PC-3 (cell line): ENCODE results near the gene GLI1. TPM values are rescaled to one million over a fixed set of nuclear protein-coding genes. Genes with fewer than 3 reads are reported as not detected.
"Not testable (repeated sequence)": the region's sequence is repeated elsewhere in the genome, so short reads cannot be mapped to it uniquely, and the experiment has no call there.

Experiments
- ATAC-seq: fragments of 200-7000 bp; cut with Tn5 transposase; 2 replicates; pipeline ENCODE4 v1.9.1; 2020; ENCODE audit warnings: mild to moderate bottlenecking, moderate library complexity
- BruUV-seq: library from RNA; stranded (reverse); fragments of 400-500 nt; replicated peaks from 2 replicates; lab custom pipeline; 2021; lab: Mats Ljungman, UMichigan
- CTCF ChIA-PET: fragments of 300-600 bp; sonication (Branson Sonifier 250); formaldehyde crosslinking; loops from one replicate; lab custom pipeline; 2022; ENCODE audit warnings: antibody characterized with exemption; lab: Charles Lee
- POLR2A ChIA-PET: fragments of 300-600 bp; sonication (Branson Sonifier 250); formaldehyde crosslinking; loops from one replicate; lab custom pipeline; 2022; ENCODE audit warnings: antibody characterized with exemption; ENCODE audit not compliant: unreplicated experiment; lab: Charles Lee
- DNase-seq: peaks from one replicate; pipeline ENCODE4 v3.0.0-alpha.2; 2015
- H2AFZ ChIP-seq: fragments of 300-600 bp; sonication (generic); 2 replicates; pipeline ENCODE4 v1.6.0; 2016; ENCODE audit warnings: antibody characterized with exemption, low read length
- H3F3A ChIP-seq: fragments of 300-600 bp; sonication (generic); one replicate; pipeline ENCODE4 v1.6.0; 2017; ENCODE audit warnings: antibody characterized with exemption, low read length, control low read depth, mild to moderate bottlenecking; ENCODE audit not compliant: unreplicated experiment
- H3K27ac ChIP-seq: fragments of 300-600 bp; sonication (generic); 2 replicates; pipeline ENCODE4 v1.5.1; 2016; ENCODE audit warnings: mild to moderate bottlenecking, low read length
- H3K27me3 ChIP-seq: fragments of 300-600 bp; sonication (generic); 2 replicates; pipeline ENCODE4 v1.6.1; 2016; ENCODE audit warnings: low read length, mixed read lengths
- H3K36me3 ChIP-seq: fragments of 300-600 bp; sonication (generic); 2 replicates; pipeline ENCODE4 v1.6.1; 2016; ENCODE audit warnings: low read depth, mixed run types, low read length, mixed read lengths
- H3K4me1 ChIP-seq: fragments of 300-600 bp; sonication (generic); 2 replicates; pipeline ENCODE4 v1.5.1; 2016; ENCODE audit warnings: low read length; ENCODE audit not compliant: insufficient read depth
- H3K4me2 ChIP-seq: fragments of 300-600 bp; sonication (generic); 2 replicates; pipeline ENCODE4 v1.6.0; 2016; ENCODE audit warnings: low read length
- H3K4me3 ChIP-seq: fragments of 300-600 bp; sonication (generic); 2 replicates; pipeline ENCODE4 v1.5.1; 2016; ENCODE audit warnings: mild to moderate bottlenecking, low read length, mixed read lengths
- H3K79me2 ChIP-seq: fragments of 300-600 bp; sonication (generic); 2 replicates; pipeline ENCODE4 v1.6.1; 2017; ENCODE audit warnings: low read length, mixed read lengths
- H3K9ac ChIP-seq: fragments of 300-600 bp; sonication (generic); 2 replicates; pipeline ENCODE4 v1.6.0; 2016; ENCODE audit warnings: mild to moderate bottlenecking, low read length
- H3K9me2 ChIP-seq: fragments of 300-600 bp; sonication (generic); replicated peaks from 2 replicates; pipeline ENCODE4 v1.6.1; 2016; ENCODE audit warnings: mixed run types, low read length, mixed read lengths
- H3K9me3 ChIP-seq: fragments of 300-600 bp; sonication (generic); 2 replicates; pipeline ENCODE4 v1.6.1; 2016; ENCODE audit warnings: low read length, mixed read lengths
- H4K20me1 ChIP-seq: fragments of 300-600 bp; sonication (generic); 2 replicates; pipeline ENCODE4 v1.6.1; 2016; ENCODE audit warnings: low read length, mixed read lengths
- EZH2 ChIP-seq: fragments of 300-600 bp; sonication (generic); IDR thresholded peaks from one replicate; pipeline ENCODE4 v1.6.1; 2017; ENCODE audit warnings: antibody characterized with exemption, mild to moderate bottlenecking, low read length; ENCODE audit not compliant: unreplicated experiment
- EZH2phosphoT487 ChIP-seq: fragments of 300-600 bp; sonication (generic); IDR thresholded peaks from 2 replicates; pipeline ENCODE4 v1.6.1; 2018; ENCODE audit warnings: mild to moderate bottlenecking, antibody characterized with exemption, low read length, borderline replicate concordance
- intact Hi-C: fragments of 100-400 bp; cut with micrococcal nuclease; formaldehyde crosslinking; loops from 2 replicates; pipeline ENCODE4 v1.9.0; 2023
- total RNA-seq: library from RNA; depleted of rRNA; stranded (reverse); fragments of >200 nt; gene quantifications from 2 replicates; pipeline ENCODE4 v1.2.3, GENCODE V29; 2014
- TF ChIP-seq, protein P1 (sequence below): fragments of 300-600 bp; sonication (generic); conservative IDR thresholded peaks from 2 replicates; pipeline ENCODE4 v1.5.1; 2017; ENCODE audit warnings: antibody characterized with exemption, low read depth, mild to moderate bottlenecking, low read length

GLI1 gene
- total RNA-seq, 1 experiment from 2014 or later = 3.0 TPM

DNA sequence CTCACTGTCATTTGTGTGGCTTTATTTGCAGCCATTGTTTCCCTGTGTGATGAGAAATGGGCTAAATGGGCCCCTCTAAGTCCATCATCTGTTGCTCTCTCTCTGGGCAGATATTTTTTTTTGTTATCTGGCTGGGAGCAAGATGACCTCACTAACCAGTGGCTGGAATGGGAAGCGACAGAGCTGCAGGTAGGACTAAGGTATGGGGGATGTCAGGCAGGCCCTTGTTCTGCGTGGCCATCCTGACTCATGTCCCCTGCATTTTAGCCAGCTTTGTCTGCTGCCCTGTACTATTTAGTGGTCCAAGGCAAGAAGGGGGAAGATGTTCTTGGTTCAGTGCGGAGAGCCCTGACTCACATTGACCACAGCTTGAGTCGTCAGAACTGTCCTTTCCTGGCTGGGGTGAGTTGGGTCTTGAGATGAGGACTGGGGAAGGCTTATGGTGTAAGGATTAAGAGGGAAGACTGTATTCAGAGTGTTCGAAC is 29.6 kb downstream of the GLI1 start:
- intact Hi-C loops = no loop called here
- no peak for ATAC-seq
- H3K4me1 ChIP-seq = peaks cover 10% of the 10 kb centered on the region
- H3K36me3 ChIP-seq = peaks cover 30% of the 10 kb centered on the region
- no peaks in the 10 kb centered on the region for H4K20me1 ChIP-seq
- no peak for DNase-seq
- no peak overlapping the region for H3K27ac ChIP-seq
- no peaks in the 10 kb centered on the region for H3K27me3 ChIP-seq
- no peaks in the 10 kb centered on the region for H3K9me3 ChIP-seq
- peaks cover 24% of the 10 kb centered on the region for H3K79me2 ChIP-seq
- ChIA-PET CTCF (no interaction called here), POLR2A (no interaction called here)
- H3F3A ChIP-seq = no peaks in the 10 kb centered on the region
- peak overlapping the region; percentile 91 for H3K4me3 ChIP-seq
- H3K4me2 ChIP-seq = peak overlapping the region; percentile 93
- no peaks in the 10 kb centered on the region for H3K9me2 ChIP-seq
- TF ChIP-seq EZH2phosphoT487 (no peak), EZH2 (no peak)
- TF ChIP-seq, protein P1, sequence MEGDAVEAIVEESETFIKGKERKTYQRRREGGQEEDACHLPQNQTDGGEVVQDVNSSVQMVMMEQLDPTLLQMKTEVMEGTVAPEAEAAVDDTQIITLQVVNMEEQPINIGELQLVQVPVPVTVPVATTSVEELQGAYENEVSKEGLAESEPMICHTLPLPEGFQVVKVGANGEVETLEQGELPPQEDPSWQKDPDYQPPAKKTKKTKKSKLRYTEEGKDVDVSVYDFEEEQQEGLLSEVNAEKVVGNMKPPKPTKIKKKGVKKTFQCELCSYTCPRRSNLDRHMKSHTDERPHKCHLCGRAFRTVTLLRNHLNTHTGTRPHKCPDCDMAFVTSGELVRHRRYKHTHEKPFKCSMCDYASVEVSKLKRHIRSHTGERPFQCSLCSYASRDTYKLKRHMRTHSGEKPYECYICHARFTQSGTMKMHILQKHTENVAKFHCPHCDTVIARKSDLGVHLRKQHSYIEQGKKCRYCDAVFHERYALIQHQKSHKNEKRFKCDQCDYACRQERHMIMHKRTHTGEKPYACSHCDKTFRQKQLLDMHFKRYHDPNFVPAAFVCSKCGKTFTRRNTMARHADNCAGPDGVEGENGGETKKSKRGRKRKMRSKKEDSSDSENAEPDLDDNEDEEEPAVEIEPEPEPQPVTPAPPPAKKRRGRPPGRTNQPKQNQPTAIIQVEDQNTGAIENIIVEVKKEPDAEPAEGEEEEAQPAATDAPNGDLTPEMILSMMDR = no peak
- no peak overlapping the region for H2AFZ ChIP-seq
- BruUV-seq = TSS peak; percentile 40
- H3K9ac ChIP-seq = peak overlapping the region; percentile 89

DNA sequence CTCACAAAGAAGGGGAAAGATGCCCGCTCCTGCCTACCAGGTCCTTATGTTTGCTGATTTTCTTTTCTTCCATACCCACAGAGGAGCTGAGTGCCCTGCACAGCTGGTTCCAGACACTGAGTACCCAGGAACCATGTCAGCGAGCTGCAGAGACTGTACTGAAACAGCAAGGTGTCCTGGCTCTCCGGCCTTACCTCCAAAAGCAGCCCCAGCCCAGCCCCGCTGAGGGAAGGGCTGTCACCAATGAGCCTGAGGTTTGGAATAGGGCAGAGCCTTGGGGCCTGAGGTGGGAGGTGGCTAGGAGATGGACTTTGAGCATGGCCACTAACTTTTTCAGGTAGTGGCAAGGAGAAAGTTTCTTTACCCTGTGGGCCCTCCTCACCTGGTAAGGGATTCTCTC is 30.5 kb downstream of the GLI1 start:
- CTCF ChIA-PET = no interaction called here
- Histone ChIP-seq H2AFZ (no peak overlapping the region), H4K20me1 (no peaks in the 10 kb centered on the region), H3K9ac (no peak overlapping the region), H3K27ac (no peak overlapping the region), H3K9me2 (no peaks in the 10 kb centered on the region), H3K79me2 (peaks cover 24% of the 10 kb centered on the region), H3K27me3 (no peaks in the 10 kb centered on the region), H3K9me3 (no peaks in the 10 kb centered on the region), H3F3A (no peaks in the 10 kb centered on the region), H3K4me3 (no peak overlapping the region), H3K4me2 (0 out of 2 replicates have a peak overlapping the region, but pooled peaks have one; percentile 10), H3K4me1 (peaks cover 10% of the 10 kb centered on the region), H3K36me3 (peaks cover 30% of the 10 kb centered on the region)
- no peak for ATAC-seq
- TF ChIP-seq EZH2phosphoT487 = no peak
- POLR2A ChIA-PET = no interaction called here
- no TSS peak for BruUV-seq
- intact Hi-C loops = no loop called here
- no peak for DNase-seq

DNA sequence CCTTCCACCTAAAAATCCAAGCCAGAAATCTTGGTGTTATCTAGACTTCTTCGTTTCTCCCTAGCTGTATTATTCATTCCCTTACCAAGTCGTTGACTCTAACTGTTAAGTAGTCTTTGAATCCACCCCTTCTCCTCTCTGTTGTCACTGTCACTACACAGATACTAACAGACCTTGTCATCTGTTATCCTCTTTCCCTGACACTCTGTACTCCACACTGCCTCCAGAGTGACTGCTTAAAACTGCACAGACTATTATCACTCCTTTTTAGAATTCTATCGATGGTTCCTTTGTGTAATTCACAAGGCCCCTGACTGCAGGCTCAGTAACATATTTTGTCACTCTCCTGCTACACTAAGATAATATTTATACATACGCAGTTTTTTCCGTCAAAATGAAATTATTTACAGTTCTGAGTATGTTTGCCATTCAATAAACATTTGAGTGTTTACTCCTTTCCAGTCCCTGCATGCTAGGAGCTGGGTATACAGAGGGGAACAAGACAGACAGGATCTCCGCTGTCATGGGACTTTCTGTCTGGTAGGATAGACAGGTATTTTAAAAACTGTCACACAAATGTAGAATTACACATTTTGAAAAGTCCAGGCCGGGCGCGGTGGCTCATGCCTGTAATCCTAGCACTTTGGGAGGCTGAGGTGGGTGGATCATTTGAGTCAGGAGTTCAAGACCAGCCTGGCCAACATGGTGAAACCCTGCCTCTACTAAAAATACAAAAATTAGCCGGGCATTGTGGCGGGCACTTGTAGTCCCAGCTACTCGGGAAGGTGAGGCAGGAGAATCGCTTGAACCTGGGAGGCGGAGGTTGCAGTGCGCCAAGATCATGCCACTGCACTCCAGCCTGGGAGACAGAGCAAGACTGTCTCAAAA is 32.1 kb downstream of the GLI1 start:
- Histone ChIP-seq H3F3A (no peaks in the 10 kb centered on the region), H3K9me2 (no peaks in the 10 kb centered on the region), H3K27ac (no peak overlapping the region), H3K79me2 (peaks cover 24% of the 10 kb centered on the region), H2AFZ (no peak overlapping the region), H3K36me3 (peaks cover 32% of the 10 kb centered on the region), H3K9me3 (no peaks in the 10 kb centered on the region), H3K9ac (no peak overlapping the region), H4K20me1 (no peaks in the 10 kb centered on the region), H3K4me1 (peaks cover 10% of the 10 kb centered on the region), H3K27me3 (no peaks in the 10 kb centered on the region), H3K4me3 (no peak overlapping the region), H3K4me2 (no peak overlapping the region)
- ChIA-PET CTCF (no interaction called here), POLR2A (no interaction called here)
- DNase-seq (peak; percentile 28), ATAC-seq (no peak)
- no TSS peak for BruUV-seq
- intact Hi-C loops = no loop called here
- TF ChIP-seq, protein P1 = peak; percentile 48
- no peak for TF ChIP-seq EZH2phosphoT487
- no peak for TF ChIP-seq EZH2

DNA sequence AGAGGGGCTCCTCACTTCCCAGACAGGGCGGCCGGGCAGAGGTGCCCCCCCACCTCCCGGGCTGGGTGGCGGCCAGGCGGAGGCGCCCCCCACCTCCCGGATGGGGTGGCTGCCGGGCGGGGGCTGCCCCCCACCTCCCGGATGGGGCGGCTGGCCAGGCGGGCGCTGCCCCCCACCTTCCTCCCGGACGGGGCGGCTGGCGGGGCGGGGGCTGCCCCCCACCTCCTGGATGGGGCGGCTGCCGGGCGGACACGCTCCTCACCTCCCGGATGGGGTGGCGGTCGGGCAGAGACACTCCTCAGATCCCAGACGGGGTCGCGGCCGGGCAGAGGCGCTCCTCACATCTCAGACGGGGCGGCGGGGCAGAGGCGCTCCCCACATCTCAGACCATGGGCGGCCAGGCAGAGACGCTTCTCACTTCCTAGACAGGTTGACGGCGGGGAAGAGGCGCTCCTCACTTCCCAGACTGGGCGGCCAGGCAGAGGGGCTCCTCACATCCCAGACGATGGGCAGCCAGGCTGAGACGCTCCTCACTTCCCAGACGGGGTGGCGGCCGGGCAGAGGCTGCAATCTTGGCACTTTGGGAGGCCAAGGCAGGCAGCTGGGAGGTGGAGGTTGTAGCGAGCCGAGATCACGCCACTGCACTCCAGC is 35.6 kb downstream of the GLI1 start:
- H3K9ac ChIP-seq, H2AFZ ChIP-seq, H3K9me2 ChIP-seq, H3K4me1 ChIP-seq, H3K4me3 ChIP-seq, H3K4me2 ChIP-seq, CTCF ChIA-PET, H4K20me1 ChIP-seq, BruUV-seq, DNase-seq, H3K27me3 ChIP-seq, H3K9me3 ChIP-seq, intact Hi-C loops, H3K79me2 ChIP-seq, ATAC-seq, H3F3A ChIP-seq, H3K27ac ChIP-seq, POLR2A ChIA-PET: not testable (repeated sequence)
- peaks cover 44% of the 10 kb centered on the region for H3K36me3 ChIP-seq
